ENCODE measurements around the gene FUT2. TPM values are rescaled to one million over a fixed set of nuclear protein-coding genes. Genes with fewer than 3 reads are reported as not detected.
A peak's percentile ranks its signal among the peaks of the same experiment; 100 is the strongest.

Gene FUT2
- total and polyA plus RNA-seq, 10 donors = 0.17 to 1.2 (median 0.38) TPM; not detected in 5

GRCh38 chr19:48718711-48719231, 23.0 kb downstream of the FUT2 start:
- peak overlapping the region in 5 of 8 donors; percentile 14 to 75 (median 18) for H3K4me3 ChIP-seq
- intact Hi-C loops (cut with DNase I; ENCODE audit: low total_unique reads) = no loop called here
- 61 to 74% (median 66%) methylated on average over 15 of the region's 15 CpGs for WGBS, 5 donors
- DNase-seq = no peak
- TF ChIP-seq CTCF (IDR thresholded peaks at IDR 0.05 in 8 of 11, conservative IDR thresholded peaks at IDR 0.05 in 3 of 11) (no peak), POLR2AphosphoS5 (IDR thresholded peaks at IDR 0.05) (peak; percentile 60 to 70 (median 68))
- peak overlapping the region; percentile 49 to 92 (median 86) for H3K27ac ChIP-seq
- H3K4me1 ChIP-seq = peaks cover 8 to 79% (median 52%) of the 10 kb centered on the region in 6 donors
- peaks cover 0 to 28% (median 0%) of the 10 kb centered on the region in 6 donors for H3K36me3 ChIP-seq
- H3K27me3 ChIP-seq (replicated peaks in 1 of 7) = no peaks in the 10 kb centered on the region
- no peaks in the 10 kb centered on the region for H3K9me3 ChIP-seq

GRCh38 chr19:48719263-48720171, 23.7 kb downstream of the FUT2 start, which contains the start of gene MAMSTR:
MAMSTR (minus strand) TSS chr19:48719725; CDS start chr19:48719031, 694 bp downstream.
- Histone ChIP-seq H3K36me3 (peaks cover 0 to 35% (median 0%) of the 10 kb centered on the region in 6 donors), H3K27me3 (replicated peaks in 1 of 7) (no peaks in the 10 kb centered on the region), H3K9me3 (peaks cover 0 to under 1% (median 0%) of the 10 kb centered on the region in 8 donors), H3K27ac (peak within 1 kb of the TSS; percentile 83 to 92 (median 86)), H3K4me1 (peaks cover 11 to 83% (median 54%) of the 10 kb centered on the region in 6 donors), H3K4me3 (peak within 1 kb of the TSS in 6 of 8 donors; percentile 33 to 75 (median 44))
- TF ChIP-seq POLR2A (IDR thresholded peaks at IDR 0.05) = no peak
- no peak for TF ChIP-seq CTCF (IDR thresholded peaks at IDR 0.05 in 8 of 11, conservative IDR thresholded peaks at IDR 0.05 in 3 of 11)
- TF ChIP-seq POLR2AphosphoS5 (IDR thresholded peaks at IDR 0.05) = peak; percentile 44 to 77 (median 61)
- intact Hi-C loops (cut with DNase I; ENCODE audit: low total_unique reads) = no loop called here
- 67 to 89% (median 74%) methylated on average over 31 to 33 of the region's 33 CpGs for WGBS, 5 donors
- peak; percentile 87 for DNase-seq

GRCh38 chr19:48720251-48720612, 24.5 kb downstream of the FUT2 start:
- 27 to 41% (median 34%) methylated on average over 11 to 12 of the region's 12 CpGs for WGBS, 5 donors

More at GRCh38 chr19:48720251-48720612, 24.5 kb downstream of the FUT2 start:
- no peaks in the 10 kb centered on the region for H3K27me3 ChIP-seq (replicated peaks in 1 of 7)
- H3K27ac ChIP-seq = peak overlapping the region; percentile 83 to 92 (median 86)
- peak overlapping the region in 6 of 8 donors; percentile 33 to 75 (median 44) for H3K4me3 ChIP-seq
- H3K4me1 ChIP-seq = peaks cover 11 to 83% (median 54%) of the 10 kb centered on the region in 6 donors
- peaks cover 0 to 8% (median 0%) of the 10 kb centered on the region in 8 donors for H3K9me3 ChIP-seq
- peaks cover 0 to 38% (median 0%) of the 10 kb centered on the region in 6 donors for H3K36me3 ChIP-seq
- intact Hi-C loops (cut with DNase I; ENCODE audit: low total_unique reads) = no loop called here
- TF ChIP-seq CTCF (IDR thresholded peaks at IDR 0.05 in 8 of 11, conservative IDR thresholded peaks at IDR 0.05 in 3 of 11) (no peak), POLR2AphosphoS5 (IDR thresholded peaks at IDR 0.05) (no peak), POLR2A (IDR thresholded peaks at IDR 0.05) (no peak)
- no peak for DNase-seq
